Measurements from ENCODE around the gene ATP10D.
"Not testable (repeated sequence)": the region's sequence is repeated elsewhere in the genome, so short reads cannot be mapped to it uniquely, and the experiment has no call there.

The ATP10D gene

DNA sequence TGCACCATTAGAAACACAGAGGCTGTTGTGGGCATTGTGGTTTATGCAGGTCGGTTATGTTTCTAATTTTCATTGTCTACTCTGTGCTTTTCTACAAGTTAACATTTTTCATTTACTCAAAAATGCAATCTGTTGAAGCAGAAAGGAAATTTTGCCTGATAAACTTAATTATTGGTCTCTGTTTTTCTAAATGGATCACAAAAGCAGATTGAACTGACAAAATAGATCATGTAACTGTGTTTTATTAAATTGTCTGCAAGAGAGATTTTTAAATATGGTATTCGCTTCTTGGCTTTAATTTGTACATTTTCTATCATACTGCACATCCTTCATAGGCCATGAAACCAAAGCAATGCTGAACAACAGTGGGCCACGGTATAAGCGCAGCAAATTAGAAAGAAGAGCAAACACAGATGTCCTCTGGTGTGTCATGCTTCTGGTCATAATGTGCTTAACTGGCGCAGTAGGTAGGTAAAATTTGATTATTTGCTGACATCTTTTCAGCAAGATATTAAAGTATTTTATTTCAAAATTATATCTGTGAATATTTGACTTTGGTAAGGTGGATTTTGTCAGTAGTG lies 50.6 kb downstream of the ATP10D start:
- TF ChIP-seq ZNF274 (IDR thresholded peaks at IDR 0.05; ENCODE audit: low read depth, low read length), result no peak

DNA sequence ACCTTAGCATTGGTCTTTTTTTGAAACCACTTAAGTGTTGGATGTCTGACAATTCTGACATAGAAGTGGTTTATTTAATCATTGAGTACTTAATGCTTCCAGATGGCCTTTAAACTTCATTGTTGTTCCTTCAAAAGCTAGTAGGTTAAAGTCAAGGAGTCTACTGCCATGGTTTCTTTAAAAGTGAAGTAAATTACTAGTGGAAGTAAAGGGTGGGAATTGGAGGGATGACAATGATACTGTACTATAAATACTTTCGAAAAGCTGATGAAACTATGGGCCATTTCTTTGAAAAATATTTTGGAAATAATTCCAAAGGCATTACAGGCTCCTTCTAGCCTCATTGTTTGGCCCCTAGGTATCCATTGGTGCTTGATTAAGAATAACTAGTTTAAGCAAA lies 51.9 kb downstream of the ATP10D start:
- no peak overlapping the region for H3K4me3 ChIP-seq (ENCODE audit: low read length)
- TF ChIP-seq ZNF274 (IDR thresholded peaks at IDR 0.05; ENCODE audit: low read depth, low read length), result no peak

More for the DNA sequence above, 50.6 kb downstream of the ATP10D start:
- H3K4me3 ChIP-seq (ENCODE audit: low read length), result no peak overlapping the region

DNA sequence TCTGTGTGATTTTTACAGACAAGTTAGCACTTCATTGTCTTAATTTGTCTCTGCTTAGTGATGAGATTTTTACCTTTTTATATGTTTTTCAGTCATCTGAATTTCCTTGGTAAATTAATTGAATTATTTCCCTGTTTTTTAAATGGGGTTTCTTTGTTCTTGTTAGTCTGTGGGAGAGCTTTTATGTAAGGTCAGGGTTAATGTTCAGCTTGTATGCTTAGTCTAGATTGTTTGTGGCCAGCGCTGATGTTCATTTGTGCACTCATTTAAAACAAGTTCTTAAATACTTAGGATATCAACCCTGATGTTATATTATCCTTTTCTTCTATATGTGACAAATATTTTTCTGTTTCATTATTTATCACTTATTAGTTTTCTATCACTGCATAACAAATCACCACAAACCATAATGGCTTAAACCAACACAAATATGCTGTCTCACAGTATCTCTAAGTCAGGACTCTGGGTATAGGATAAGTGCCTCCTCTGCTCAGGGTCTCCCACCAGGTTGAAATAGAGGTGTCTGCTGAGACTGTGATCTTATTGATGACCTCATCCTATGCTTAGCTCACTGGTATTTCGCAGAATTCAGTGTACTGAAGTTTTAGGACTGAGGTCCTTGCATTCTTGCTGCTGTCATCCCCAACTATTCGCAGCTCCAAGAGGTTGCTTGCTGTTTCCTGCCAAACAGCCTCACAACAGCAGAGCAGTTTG lies 53.2 kb downstream of the ATP10D start:
- H3K4me3 ChIP-seq (ENCODE audit: low read length), result no peak overlapping the region
- TF ChIP-seq ZNF274 (IDR thresholded peaks at IDR 0.05; ENCODE audit: low read depth, low read length), result no peak

DNA sequence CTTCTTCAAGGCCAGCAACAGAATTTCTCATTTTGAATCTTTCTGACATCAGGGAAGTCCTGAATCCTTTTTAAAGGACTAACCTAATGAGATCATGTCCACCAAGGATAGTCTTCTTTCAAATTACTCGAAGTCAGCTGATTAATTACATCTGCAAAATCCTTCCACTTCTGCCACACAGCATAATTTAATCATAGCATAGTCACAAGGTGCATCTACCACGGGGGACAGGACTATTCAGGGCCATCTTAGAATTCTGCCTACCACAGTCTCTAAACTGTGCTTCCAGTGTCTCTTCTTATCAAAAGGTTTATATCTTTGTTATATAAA lies 53.7 kb downstream of the ATP10D start:
- no peak overlapping the region for H3K4me3 ChIP-seq (ENCODE audit: low read length)
- TF ChIP-seq ZNF274 (IDR thresholded peaks at IDR 0.05; ENCODE audit: low read depth, low read length), result no peak

DNA sequence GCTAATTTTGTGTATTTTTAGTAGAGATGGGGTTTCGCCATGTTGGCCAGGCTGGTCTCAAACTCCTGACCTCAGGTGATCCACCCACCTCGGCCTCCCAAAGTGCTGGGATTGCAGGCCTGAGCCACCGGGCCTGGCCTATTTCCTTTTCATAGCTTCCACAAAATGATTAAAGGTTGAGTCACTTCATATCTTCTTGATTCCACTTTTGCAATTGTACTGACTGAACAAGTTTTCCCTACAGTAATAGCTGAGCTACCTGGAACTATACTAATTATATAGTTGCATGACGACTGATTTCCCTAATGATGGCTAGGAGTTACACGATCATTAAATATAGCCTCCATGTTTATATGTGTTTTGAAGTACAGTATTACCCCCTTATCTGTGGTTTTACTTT lies 57.6 kb downstream of the ATP10D start:
- H3K4me3 ChIP-seq (ENCODE audit: low read length), result not testable (repeated sequence)

DNA sequence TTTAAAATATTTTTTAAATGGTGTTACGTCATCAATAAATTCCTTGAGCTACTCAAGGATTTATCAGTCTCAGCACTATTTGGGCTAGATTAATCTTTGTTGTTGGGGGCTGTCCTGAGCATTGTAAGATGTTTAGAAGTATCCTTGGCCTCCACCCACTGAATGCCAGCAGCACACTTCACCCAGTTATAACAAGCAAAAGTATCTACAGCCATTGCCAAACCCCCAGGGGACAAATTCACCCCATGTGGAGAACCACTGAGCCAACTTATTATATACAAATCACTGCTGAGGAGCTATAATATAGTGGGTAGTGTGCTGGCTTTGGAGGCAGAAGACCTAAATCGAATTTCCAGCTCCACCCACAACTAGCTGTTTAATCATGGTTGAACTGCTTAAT lies 58.3 kb downstream of the ATP10D start:
- no peak overlapping the region for H3K4me3 ChIP-seq (ENCODE audit: low read length)
- TF ChIP-seq ZNF274 (IDR thresholded peaks at IDR 0.05; ENCODE audit: low read depth, low read length), result no peak

DNA sequence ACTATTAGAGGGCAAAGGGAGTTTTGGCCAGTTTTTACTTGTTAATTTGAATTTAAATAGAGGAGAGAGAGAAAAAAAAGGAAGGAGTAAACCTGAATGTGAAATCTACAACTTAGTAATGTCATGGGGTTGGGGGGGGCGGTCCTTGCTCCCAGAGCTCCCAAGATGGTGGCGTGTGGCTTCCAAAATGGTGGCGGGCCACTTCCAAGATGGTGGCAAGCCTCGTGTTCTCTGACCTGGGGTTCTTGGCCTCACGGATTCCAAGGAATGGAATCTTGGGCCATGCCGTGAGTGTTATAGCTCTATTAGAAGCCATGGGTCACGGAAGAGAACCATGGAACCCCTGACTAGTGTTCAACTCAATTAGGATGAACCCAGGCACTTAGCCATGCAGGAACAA lies 65.3 kb downstream of the ATP10D start:
- H3K4me3 ChIP-seq (ENCODE audit: low read length), result not testable (repeated sequence)

DNA sequence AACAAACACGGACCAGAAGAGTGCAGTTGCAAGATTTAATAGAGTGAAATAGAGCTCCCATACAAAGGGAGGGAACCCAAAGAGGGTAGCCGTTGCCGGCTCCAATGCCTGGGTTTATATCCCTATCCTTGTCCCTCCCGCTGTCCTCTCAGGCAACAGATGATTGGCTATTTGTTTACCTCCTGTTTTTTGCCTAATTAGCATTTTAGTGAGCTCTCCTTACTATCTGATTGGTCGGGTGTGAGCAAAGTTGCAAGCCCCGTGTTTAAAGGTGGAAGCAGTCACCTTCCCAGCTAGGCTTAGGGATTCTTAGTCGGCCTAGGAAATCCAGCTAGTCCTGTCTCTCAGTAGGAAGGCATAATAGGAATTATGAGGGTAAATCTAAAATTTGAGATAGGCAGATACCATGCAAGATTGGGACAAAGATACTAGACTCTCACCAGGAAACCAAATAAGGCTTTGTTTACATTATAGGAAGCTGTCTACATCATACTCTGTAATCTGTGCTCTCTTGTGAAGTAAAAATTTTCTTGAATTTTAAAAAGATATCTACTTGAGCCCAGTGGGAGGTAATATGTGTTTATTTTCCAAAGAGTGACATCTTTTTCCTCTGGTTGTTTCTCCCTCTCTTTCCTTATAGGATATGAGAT lies 65.9 kb downstream of the ATP10D start:
- no peak for TF ChIP-seq ZNF274 (IDR thresholded peaks at IDR 0.05; ENCODE audit: low read depth, low read length)
- no peak overlapping the region for H3K4me3 ChIP-seq (ENCODE audit: low read length)

DNA sequence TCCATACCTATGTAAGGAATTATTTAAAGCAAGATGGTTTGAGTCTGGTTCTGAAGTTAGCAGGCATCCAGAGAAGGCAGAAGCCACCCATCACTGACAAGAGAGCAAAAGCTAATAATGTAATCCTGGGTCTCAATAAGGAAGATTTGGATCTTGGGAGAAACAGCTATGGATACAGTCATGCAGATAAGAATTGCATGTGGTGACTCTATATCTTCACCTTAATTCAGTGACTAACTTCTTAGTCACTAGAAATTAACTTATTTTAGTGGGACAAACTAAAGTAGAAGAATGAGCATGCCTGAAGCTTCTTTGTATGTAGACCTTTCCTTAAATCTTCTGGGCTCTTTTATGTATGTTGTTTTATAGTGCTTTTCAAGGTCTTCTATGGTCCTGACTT lies 66.6 kb downstream of the ATP10D start:
- TF ChIP-seq ZNF274 (IDR thresholded peaks at IDR 0.05; ENCODE audit: low read depth, low read length), result no peak
- H3K4me3 ChIP-seq (ENCODE audit: low read length), result no peak overlapping the region

DNA sequence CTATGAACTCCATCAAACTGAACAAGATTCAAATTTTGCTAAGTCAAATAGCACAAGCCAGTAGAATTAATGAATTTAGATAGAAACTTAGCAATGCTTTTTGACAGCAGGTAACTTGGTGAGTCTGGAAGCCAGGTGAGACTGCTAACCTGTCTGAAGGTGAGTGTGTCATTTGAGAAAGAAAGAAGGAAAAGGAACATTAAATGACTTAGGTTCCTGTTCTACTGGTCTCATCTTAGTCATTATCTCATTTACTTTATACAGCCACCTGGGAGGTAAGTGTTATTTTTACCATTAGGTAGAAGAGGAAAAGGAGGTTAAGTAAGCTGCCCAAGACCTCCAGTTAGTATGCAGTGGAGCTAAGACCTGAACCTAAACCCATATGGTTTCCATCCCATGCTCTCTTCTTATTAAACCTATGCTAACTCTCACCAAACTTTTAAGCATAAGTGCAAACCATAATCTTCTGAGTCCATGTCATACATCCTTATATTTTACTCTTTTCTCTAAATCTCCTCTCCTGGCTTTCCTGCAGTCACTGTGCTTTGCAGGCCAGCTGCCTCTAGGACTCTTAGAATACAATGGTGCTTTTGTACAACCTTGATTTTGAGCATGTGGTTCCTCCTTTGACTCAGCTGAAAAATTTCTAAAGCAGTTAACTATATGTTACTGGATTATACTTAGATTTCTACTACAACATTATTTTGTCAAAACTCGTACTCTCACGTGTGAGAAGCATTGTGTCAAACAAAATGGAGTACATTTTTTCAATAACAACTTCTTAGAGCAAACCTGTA lies 68.5 kb downstream of the ATP10D start:
- TF ChIP-seq ZNF274 (IDR thresholded peaks at IDR 0.05; ENCODE audit: low read depth, low read length), result no peak

DNA sequence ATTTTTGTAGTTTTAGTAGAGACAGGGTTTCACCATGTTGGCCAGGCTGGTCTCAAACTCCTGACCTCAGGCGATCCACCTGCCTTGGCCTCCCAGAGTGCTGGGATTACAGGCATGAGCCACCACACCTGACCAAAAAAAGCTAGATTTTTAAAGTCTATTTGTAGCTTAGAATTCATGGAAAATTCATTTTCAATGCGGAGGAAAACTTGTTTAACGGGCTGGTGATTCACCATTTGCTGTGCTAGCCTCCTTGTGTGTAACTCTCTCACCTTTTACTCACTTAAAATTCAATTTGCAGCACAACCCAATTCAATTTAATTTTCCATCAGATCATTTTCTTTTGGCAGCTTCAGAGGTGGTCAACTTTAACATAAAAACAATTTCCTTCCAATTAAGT lies 70.8 kb downstream of the ATP10D start:
- not testable (repeated sequence) for H3K4me3 ChIP-seq (ENCODE audit: low read length)

More for the DNA sequence above, 68.5 kb downstream of the ATP10D start:
- no peak overlapping the region for H3K4me3 ChIP-seq (ENCODE audit: low read length)

DNA sequence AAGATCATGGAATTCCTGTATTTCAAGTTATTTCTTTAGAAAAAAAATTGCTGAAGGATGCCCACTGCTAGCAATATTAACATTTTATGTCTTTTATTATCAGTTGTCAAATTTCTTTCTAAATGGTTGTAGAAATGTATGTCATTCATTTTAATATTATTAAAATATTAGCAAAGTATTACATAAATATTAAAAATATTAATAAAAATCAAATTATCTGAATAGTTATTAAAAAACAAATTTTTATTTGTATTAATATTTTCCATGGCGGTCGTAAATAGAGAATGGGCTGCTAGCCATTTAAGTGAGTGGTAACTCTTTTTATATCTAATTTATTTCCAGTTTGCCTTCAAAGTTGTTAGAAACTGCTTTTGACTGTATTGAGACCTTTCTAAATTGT lies 72.2 kb downstream of the ATP10D start:
- H3K4me3 ChIP-seq (ENCODE audit: low read length), result no peak overlapping the region
- TF ChIP-seq ZNF274 (IDR thresholded peaks at IDR 0.05; ENCODE audit: low read depth, low read length), result no peak

DNA sequence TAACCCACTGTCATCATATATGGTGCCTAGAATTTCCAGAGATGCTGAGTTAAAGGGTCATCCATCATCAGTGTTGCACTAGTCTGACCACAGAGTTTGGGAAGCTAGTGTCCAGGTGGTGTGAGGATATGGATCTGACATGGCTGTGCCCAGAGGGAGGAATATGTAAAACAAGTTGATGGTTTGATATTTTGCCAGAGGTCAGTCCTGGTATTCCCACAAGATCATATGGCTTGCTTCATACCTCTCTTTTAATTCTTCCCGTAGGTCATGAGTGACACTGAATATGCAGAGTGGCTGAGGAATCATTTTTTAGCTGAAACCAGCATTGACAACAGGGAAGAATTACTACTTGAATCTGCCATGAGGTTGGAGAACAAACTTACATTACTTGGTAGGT lies 75.6 kb downstream of the ATP10D start:
- no peak for TF ChIP-seq ZNF274 (IDR thresholded peaks at IDR 0.05; ENCODE audit: low read depth, low read length)

DNA sequence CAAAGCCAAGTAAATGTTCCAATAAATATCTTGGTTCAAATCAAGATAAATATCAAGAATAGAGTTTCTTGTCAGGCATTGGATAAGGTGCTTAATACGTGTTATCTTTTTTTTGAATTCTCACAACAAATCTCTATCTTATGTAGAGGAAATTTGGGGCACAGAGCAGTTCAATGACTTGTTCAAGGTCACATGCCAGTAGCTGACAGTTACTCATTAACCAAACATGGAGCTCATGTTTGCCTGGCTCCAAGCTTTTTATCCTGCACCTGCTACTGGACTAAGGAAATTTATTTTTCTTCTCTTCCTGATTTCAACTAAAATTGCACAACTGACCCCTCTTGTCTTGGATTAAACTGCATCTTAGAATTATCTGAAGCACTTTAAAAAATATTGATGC lies 76.3 kb downstream of the ATP10D start:
- H3K4me3 ChIP-seq (ENCODE audit: low read length), result no peak overlapping the region
- no peak for TF ChIP-seq ZNF274 (IDR thresholded peaks at IDR 0.05; ENCODE audit: low read depth, low read length)

More for the DNA sequence above, 75.6 kb downstream of the ATP10D start:
- no peak overlapping the region for H3K4me3 ChIP-seq (ENCODE audit: low read length)

DNA sequence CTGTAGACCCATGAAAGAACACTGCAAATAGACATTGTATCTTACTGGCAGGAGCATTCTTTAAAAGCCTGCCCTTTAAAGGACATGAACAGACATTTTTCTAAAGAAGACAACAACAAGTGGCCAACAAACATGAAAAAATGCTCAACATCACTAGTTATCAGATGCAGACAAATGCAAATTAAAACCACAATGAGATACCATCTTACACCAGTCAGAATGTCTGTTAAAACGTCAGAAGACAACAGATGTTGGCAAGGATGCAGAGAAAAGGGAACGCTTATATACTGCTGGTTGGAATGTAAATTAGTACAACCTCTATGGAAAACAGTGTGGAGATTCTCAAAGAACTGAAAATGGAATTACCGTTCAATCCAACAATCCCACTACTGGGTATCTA lies 77.2 kb downstream of the ATP10D start:
- H3K4me3 ChIP-seq (ENCODE audit: low read length), result no peak overlapping the region
- no peak for TF ChIP-seq ZNF274 (IDR thresholded peaks at IDR 0.05; ENCODE audit: low read depth, low read length)

All from GM08714 (cell line).